GM18505 (cell line): Measurements from ENCODE around the gene DIRAS2.

Experiments
- ATAC-seq: cut with Tn5 transposase; IDR thresholded peaks from one replicate; pipeline ENCODE4 v1.9.1; 2021; ENCODE audit not compliant: unreplicated experiment
- POLR2A ChIP-seq: IDR thresholded peaks from 4 replicates; pipeline ENCODE4 v1.6.1; 2011; ENCODE audit warnings: borderline replicate concordance; ENCODE audit not compliant: insufficient read depth, insufficient read length; ENCODE audit errors: extremely low read depth

DIRAS2 gene

DNA sequence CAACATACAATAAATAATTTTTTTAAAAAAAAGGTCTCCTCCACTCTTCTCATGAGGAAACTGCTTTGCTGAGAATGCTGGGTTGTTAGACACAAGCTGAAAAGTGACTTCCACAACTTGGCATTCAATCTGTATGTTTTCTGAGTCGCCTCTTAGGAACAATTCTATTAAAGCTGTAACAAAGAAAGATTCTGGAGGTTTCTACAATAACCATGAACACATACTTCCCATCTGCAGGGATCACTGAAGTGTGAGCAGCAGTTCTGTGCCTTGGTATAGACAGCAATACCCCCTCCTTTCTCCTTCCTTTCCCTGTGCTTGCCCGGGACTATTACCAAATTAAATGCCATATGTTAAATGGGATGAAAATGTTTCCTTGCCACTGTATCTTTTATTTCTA lies 1.5 kb downstream of the DIRAS2 start:
- no peak for ATAC-seq
- no peak for TF ChIP-seq POLR2A

DNA sequence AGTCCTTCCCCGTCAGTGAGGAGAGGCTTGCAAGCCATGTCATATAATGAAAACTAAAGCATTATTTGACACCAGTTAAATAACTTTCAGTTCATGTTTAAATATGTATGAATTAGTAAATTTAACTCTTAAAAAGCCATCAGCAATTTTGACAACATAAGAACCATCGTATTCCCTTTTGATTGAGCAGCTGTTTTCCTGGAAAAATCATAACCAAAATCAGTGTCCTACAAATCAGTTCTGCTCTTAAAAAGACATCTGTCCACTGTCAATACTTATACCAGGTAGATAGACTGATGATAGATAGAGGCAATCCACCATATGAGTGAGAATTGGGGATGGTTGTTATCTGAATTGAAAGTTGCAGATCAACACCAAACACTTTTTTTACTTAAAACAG lies 2.3 kb downstream of the DIRAS2 start:
- ATAC-seq: no peak
- TF ChIP-seq POLR2A: no peak

DNA sequence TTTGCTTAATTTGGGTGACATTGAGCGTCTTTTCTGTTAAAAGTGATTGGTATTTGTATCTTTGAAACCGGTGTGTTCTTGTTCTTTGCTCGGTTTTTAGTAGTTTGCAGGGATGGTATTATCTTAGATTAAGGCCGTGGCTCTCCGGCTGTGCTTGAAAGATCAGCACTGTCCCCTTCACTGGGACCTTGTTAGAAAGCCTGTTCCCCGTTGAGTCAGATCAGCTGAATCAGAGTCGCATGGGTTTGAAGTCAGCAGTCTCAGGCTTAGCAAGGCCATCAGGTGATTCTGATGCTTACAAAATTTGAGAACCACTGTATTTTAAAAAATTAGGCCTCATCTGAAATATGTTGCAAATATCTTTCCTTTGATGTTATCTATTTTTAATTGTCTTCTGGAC lies 5.0 kb downstream of the DIRAS2 start:
- ATAC-seq: no peak
- no peak for TF ChIP-seq POLR2A

DNA sequence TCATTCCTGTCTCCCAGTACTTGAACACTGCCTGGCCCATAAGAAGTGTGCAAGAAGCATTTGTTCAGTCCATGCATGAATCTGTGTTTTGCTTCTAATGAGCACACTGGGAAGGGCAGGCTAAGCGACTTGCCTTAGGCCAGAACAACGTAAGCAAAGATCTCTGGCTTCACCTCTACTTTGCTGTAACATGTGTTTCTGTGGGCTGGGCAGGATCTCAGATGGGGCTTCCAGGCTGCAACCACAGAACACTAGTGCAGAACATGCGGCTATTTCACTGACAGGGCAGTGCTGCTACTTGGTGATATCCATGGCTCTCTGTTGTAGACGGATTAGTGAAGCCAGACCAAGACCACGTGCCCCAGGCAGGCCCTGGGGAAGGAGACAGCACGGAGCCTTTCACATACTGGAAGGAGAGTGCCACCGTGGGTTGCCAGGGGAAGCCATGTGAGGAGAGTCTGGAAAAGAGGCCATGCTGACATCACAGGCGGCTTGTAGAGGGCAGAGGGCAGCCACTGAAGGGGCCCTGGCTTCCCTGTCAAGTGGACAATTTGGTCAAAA lies 9.9 kb downstream of the DIRAS2 start:
- TF ChIP-seq POLR2A: no peak
- no peak for ATAC-seq

DNA sequence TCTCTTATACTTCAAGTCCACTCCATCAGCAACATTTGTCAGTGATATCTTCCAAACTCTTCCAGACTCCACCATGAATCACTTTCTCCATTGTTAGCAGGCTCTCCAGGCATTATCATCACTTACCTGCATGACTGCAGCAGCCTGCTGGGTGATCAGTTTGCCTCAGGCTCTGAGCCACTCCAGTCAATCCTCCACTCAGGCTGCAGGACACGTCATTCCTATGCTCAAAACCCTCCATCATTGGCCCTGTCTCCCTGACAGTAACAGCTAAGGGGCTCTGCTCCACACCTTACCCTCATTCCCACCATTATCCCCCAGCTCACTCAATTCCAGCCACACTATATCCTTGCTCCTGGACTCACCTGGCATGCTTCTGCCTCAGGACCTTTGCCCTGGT lies 10.7 kb downstream of the DIRAS2 start:
- no peak for TF ChIP-seq POLR2A
- no peak for ATAC-seq

DNA sequence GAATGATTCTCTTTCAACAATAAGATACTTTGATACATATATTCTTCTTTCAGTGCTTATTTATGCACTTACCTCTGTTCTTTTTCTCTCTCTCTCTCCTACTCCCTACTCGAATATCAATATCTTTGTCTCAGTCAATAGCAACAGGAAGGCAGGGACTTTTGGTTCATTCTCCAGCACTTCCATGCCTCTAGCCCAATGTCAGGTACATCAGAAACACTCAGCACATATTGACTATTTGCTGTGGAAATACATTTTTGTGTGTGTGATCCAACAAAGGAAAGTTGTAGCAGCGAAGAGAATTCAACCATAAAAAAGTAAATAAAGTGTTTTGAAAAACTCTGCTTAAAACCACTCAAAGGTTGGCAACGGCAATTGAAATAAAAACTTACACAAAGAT lies 12.6 kb downstream of the DIRAS2 start:
- TF ChIP-seq POLR2A: no peak
- no peak for ATAC-seq

DNA sequence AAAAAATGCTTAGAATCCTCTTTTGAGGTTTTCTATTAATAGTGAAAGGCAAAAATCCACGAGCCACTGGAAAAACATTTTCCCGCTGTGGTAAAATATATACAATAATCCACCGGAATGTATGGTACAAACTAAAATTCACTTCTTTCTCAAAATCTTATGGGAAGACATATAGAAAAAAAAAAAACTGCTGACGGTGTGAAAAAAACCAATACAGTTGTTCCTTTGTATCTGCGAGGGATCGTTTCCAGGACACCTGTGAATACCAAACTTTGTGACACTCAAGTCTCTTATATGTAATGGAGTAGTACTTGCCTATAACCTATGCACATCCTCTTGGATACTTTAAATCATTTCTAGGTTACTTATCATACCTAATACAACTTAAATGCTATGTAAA lies 13.3 kb downstream of the DIRAS2 start:
- TF ChIP-seq POLR2A: no peak
- ATAC-seq: no peak

DNA sequence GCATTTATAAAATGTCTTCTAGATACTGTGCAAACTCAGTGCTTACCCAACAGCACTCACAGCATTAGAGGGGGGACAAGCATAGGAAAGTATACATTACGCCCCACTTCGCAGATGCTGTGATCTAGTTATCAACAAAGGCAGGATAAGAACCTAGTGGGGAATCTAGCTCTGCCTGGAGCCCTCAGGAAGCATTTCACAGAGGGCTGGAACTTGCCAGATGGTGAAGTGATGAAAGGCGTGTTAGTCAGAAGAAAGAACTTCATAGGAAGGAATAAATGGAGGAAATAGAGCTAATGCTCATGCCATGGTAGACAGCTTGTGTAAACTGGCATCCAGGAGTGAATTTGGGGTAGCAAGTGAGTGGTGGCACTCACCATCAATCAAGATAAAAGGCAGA lies 25.8 kb downstream of the DIRAS2 start:
- TF ChIP-seq POLR2A: no peak
- no peak for ATAC-seq

DNA sequence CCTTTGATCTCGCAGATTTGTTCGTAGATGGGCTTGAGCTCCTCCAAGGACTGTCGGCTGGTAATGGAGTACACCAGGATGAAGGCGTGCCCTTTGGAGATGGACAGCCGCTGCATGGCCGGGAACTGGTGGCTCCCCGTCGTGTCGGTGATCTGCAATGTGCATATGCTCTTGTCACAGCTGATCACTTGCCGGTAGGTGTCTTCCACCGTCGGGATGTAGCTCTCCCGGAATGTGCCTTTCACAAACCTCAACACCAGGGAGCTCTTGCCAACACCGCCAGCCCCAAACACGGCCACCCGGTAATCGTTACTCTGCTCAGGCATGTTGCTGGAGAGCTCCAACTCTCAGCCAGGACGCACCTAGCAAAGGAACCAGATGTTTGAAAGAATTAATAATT lies 29.1 kb downstream of the DIRAS2 start:
- TF ChIP-seq POLR2A: no peak
- ATAC-seq: no peak

DNA sequence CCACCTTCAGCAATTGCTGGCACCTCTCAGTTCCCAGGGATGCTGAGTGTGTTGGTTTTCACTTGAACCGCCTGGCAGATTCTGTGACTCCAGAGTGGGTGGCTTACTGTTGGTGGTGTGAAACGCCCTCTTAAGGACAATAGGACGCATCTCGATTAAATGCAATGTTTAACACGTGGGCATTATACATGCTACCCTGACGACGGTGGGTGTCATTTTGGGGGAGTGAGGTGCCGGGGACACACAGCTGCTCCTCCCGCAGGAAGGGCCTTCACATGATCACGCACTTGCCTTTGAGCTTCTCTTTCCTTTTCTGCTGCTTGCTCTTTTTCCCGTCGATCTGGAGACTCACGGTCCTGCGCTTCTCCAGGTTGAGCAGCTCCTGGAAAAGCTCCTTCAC lies 29.7 kb downstream of the DIRAS2 start:
- no peak for TF ChIP-seq POLR2A
- ATAC-seq: no peak

DNA sequence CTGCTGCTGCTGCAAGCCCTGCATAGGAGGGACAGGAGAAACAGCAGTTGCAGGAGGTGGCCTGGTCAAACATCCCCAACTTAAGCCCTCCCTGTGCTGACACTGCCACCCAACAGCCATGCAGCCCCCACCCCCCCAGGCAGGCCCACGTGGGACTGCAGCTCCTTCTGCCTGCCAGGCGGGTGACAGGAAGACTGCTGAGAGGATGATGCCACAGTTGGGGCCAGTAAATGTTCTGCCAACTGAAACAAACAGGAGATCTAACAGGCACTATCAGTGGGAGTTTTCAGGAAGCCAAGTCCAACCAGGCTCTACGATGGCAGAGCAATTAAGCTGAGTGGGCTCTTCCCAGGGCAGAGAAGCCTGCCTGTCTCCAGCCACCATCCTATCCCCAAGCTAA lies 31.1 kb downstream of the DIRAS2 start:
- TF ChIP-seq POLR2A: no peak
- no peak for ATAC-seq

DNA sequence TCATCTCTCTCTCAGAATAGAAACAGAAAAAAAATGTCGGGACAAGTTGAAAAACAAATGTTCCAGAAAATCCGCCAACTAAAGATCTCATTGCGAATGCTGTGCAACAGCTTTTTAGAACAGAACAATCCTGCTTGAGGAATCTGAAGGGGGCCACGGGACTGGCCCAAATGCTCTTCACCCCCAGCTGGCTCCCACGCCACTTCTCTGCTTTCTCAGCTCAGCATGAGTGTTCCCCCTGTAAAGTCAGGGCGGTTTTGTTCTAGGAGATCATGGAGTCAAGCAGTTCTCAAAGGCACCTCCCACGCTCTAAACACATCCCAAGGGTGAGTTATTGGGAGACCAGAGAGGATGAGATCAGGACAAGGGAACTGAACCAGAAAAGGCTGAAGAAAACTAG lies 31.5 kb downstream of the DIRAS2 start:
- TF ChIP-seq POLR2A: no peak
- no peak for ATAC-seq

DNA sequence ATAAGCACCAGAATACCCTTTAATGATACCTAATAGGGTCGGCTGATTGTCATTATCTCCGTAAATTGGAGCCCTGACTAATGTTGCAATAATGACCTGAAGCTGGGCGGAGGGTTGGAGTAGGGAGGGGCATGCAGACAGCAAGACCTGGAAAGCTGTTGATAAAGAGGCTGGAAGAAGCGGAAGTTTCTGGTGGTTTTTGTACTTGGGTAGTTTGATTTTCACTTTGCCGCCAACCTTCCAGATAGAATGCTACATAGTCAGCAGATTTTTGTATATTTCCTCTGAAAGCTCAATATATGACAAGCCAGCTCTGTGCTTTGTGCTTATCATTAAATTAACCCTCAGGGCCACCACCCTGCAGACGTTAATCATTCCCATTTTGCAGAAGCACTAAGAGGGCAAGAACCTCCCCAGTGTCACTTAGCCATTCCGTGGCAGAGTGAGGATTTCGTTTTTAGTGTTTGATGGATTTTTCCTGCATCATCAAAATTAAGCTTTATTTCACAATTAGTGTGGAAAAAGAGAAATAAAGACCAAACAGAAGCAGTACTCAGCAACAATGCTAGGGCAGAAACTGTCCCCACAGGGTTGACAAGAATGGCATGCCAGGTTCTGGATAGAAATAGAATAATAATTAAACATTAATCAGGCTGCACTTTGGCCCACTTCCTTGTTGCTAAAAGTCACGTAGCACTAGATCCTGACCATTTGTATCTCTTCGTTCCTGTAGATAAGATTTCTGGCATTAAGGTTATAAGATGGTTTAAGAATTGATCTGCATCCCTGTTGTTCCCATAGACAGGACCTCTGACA lies 34.7 kb downstream of the DIRAS2 start:
- no peak for ATAC-seq
- no peak for TF ChIP-seq POLR2A

DNA sequence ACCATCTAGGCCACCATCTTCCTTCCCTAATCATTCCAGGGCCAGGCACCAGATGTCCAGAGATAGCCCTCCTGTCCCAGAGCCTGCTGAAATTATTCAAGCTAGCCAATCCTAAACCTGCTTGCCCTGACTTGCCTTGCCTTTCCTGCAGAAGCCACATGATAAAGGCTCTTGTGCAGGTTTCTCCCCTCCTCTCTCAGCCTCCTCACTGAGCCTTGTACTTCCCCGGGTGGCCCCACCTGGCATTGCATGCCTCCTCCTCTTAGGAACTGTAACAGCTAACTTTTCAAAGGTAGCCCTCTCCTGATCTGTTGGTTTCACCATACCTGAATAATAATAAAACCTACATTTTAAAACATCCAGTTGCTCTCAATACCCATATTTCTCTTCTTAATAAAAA lies 42.6 kb downstream of the DIRAS2 start:
- TF ChIP-seq POLR2A: no peak
- ATAC-seq: no peak
